GM23248 (cell line): Measurements from ENCODE around the gene PPM1H.

ENCODE experiments used
- EZH2 ChIP-seq: fragments of 200-600 bp; sonication (generic); IDR thresholded peaks from 2 replicates; pipeline ENCODE4 v1.6.1; 2018; ENCODE audit warnings: antibody characterized with exemption, mild to moderate bottlenecking; ENCODE audit not compliant: insufficient read depth, poor library complexity, severe bottlenecking
- EZH2phosphoT487 ChIP-seq: fragments of 200-600 bp; sonication (generic); IDR thresholded peaks from 2 replicates; pipeline ENCODE4 v1.6.1; 2018; ENCODE audit warnings: antibody characterized with exemption, moderate library complexity, mild to moderate bottlenecking, low read depth; ENCODE audit not compliant: insufficient read depth

- TF ChIP-seq EZH2 = no peak
- TF ChIP-seq EZH2phosphoT487 = no peak
Measured at GRCh38 chr12:62757048-62757447, 177.9 kb downstream of the PPM1H start.
